Loucy (cell line): Measurements from ENCODE around the gene TBC1D22A.

ENCODE experiments used
- H2AFZ ChIP-seq: fragments of 200-600 bp; sonication (generic); 2 replicates; pipeline ENCODE4 v1.6.0; 2016; ENCODE audit warnings: antibody characterized with exemption, mild to moderate bottlenecking, low read length, moderate library complexity
- H3F3A ChIP-seq: fragments of 200-600 bp; 2 replicates; pipeline ENCODE4 v1.6.0; 2016; ENCODE audit warnings: antibody characterized with exemption, low read depth, mild to moderate bottlenecking
- H3K27me3 ChIP-seq: fragments of 200-600 bp; sonication (generic); 2 replicates; pipeline ENCODE4 v1.6.1; 2014; ENCODE audit warnings: low read length, mild to moderate bottlenecking; ENCODE audit not compliant: insufficient read depth, poor library complexity, severe bottlenecking
- H3K36me3 ChIP-seq: fragments of 200-600 bp; sonication (generic); 2 replicates; pipeline ENCODE4 v1.6.1; 2016; ENCODE audit warnings: low read length; ENCODE audit not compliant: insufficient read depth
- H3K4me1 ChIP-seq: fragments of 200-600 bp; sonication (generic); 2 replicates; pipeline ENCODE4 v1.5.1; 2014; ENCODE audit warnings: low read length, mild to moderate bottlenecking; ENCODE audit not compliant: insufficient read depth, poor library complexity, severe bottlenecking
- H3K4me2 ChIP-seq: fragments of 200-600 bp; sonication (generic); 2 replicates; pipeline ENCODE4 v1.6.0; 2014; ENCODE audit warnings: antibody characterized with exemption, low read length, low read depth, mild to moderate bottlenecking; ENCODE audit not compliant: poor library complexity, severe bottlenecking
- H3K4me3 ChIP-seq: fragments of 200-600 bp; sonication (generic); 2 replicates; pipeline ENCODE4 v1.5.1; 2014; ENCODE audit warnings: low read length, mild to moderate bottlenecking, mixed read lengths; ENCODE audit not compliant: poor library complexity, severe bottlenecking
- H3K79me2 ChIP-seq: fragments of 200-600 bp; sonication (generic); 2 replicates; pipeline ENCODE4 v1.6.1; 2014; ENCODE audit warnings: low read length; ENCODE audit not compliant: insufficient read depth
- H3K9ac ChIP-seq: fragments of 200-600 bp; sonication (generic); 2 replicates; pipeline ENCODE4 v1.6.0; 2014; ENCODE audit warnings: mild to moderate bottlenecking, low read depth, low read length, moderate library complexity; ENCODE audit not compliant: poor library complexity, severe bottlenecking
- H3K9me2 ChIP-seq: fragments of 200-600 bp; sonication (generic); replicated peaks from 2 replicates; pipeline ENCODE4 v1.6.1; 2016; ENCODE audit warnings: low read depth, low read length, mixed read lengths
- H3K9me3 ChIP-seq: fragments of 200-600 bp; sonication (generic); 2 replicates; pipeline ENCODE4 v1.6.1; 2014; ENCODE audit warnings: mild to moderate bottlenecking, antibody characterized with exemption, low read length, low read depth; ENCODE audit not compliant: insufficient read depth
- H4K20me1 ChIP-seq: fragments of 200-600 bp; sonication (generic); 2 replicates; pipeline ENCODE4 v1.6.0; 2014; ENCODE audit warnings: antibody characterized with exemption, low read length, mild to moderate bottlenecking; ENCODE audit not compliant: insufficient read depth, poor library complexity, severe bottlenecking
- CTCF ChIP-seq: fragments of 200-600 bp; sonication (generic); conservative IDR thresholded peaks from 2 replicates; pipeline ENCODE4 v1.5.1; 2014; ENCODE audit warnings: mild to moderate bottlenecking, antibody characterized with exemption, low read length
- EZH2phosphoT487 ChIP-seq: fragments of 200-600 bp; IDR thresholded peaks from 2 replicates; pipeline ENCODE4 v1.6.1; 2018; ENCODE audit warnings: antibody characterized with exemption, mild to moderate bottlenecking, moderate library complexity, borderline replicate concordance

Gene TBC1D22A

DNA sequence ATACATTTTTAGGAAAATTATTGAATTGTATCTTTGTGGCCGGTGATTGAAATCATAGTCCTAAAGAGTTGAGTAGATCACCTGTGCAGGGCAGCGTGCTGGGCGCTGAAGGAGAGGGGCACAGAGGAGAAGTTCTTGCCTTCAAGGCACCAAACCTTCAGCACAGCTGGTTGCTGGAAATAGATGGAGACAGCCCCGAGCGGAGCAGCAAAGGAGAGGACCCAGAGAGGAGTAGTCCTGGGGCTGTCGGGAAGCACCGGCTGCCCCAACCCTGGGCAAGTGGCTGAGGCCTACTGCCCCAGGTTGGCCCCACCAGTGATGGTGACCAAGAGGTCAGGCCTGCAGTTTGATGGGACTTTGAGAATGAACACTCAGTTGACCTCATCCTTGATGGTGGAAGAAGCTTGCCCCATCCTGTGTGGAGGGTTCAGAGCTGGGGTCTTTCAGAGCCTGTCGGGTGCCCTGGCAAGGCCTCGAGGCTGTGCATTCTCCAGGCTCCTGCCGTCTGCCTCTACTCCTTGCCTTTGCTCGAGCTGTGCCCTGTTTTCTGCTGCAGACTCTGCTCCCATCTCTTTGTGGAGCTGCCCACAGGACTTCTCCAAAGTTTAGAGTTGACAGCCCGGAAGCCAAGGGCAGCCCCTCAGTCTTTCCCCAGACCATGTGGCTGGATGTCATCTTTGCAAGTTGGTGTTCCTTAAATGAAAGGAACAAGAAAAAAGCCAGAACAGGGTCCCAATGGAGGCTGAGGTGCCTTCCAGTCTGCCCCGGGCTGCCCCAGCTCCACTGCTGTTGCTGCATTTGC, 285.1 kb downstream of the TBC1D22A start:
- Histone ChIP-seq H3K9me3 (no peaks in the 10 kb centered on the region), H3F3A (no peaks in the 10 kb centered on the region), H3K4me2 (no peak overlapping the region), H4K20me1 (no peaks in the 10 kb centered on the region), H3K4me1 (peaks cover 70% of the 10 kb centered on the region), H3K36me3 (no peaks in the 10 kb centered on the region), H3K4me3 (no peak overlapping the region), H3K9me2 (no peaks in the 10 kb centered on the region), H2AFZ (no peak overlapping the region), H3K79me2 (peaks cover 12% of the 10 kb centered on the region; the same call in 1 of the 2 replicates), H3K9ac (no peak overlapping the region), H3K27me3 (no peaks in the 10 kb centered on the region)
- no peak for TF ChIP-seq EZH2phosphoT487
- no peak for TF ChIP-seq CTCF

GRCh38 chr22:47048123-47049077, 285.9 kb downstream of the TBC1D22A start:
- no peaks in the 10 kb centered on the region for H4K20me1 ChIP-seq
- H3K9ac ChIP-seq: no peak overlapping the region

More at GRCh38 chr22:47048123-47049077, 285.9 kb downstream of the TBC1D22A start:
- Histone ChIP-seq H3K36me3 (no peaks in the 10 kb centered on the region), H3K9me2 (no peaks in the 10 kb centered on the region), H3K27me3 (no peaks in the 10 kb centered on the region), H3K4me1 (peaks cover 76% of the 10 kb centered on the region), H3F3A (no peaks in the 10 kb centered on the region), H2AFZ (no peak overlapping the region), H3K4me3 (no peak overlapping the region), H3K9me3 (no peaks in the 10 kb centered on the region), H3K79me2 (peaks cover 19% of the 10 kb centered on the region), H3K4me2 (peak overlapping the region; percentile 28)
- no peak for TF ChIP-seq EZH2phosphoT487
- TF ChIP-seq CTCF: no peak
